HG02763 (cell line): ENCODE results near the gene LINC00305.

ENCODE experiments used
- ATAC-seq: cut with Tn5 transposase; IDR thresholded peaks from one replicate; pipeline ENCODE4 v1.9.1; 2021; ENCODE audit warnings: mild to moderate bottlenecking, moderate library complexity; ENCODE audit not compliant: unreplicated experiment

The LINC00305 gene

GRCh38 chr18:64116571-64117175 lies 32.2 kb downstream of the LINC00305 start:
- no peak for ATAC-seq

- ATAC-seq, result no peak
Observed at GRCh38 chr18:64115881-64116280, 33.0 kb downstream of the LINC00305 start.

GRCh38 chr18:64111950-64112349 lies 36.9 kb downstream of the LINC00305 start:
- no peak for ATAC-seq

- no peak for ATAC-seq
Observed at GRCh38 chr18:64110692-64111480, 38.0 kb downstream of the LINC00305 start.

GRCh38 chr18:64103986-64104385 lies 44.9 kb downstream of the LINC00305 start:
- ATAC-seq, result no peak

GRCh38 chr18:64100116-64100922 lies 48.6 kb downstream of the LINC00305 start:
- ATAC-seq, result peak; percentile 63

GRCh38 chr18:64099244-64099643 lies 49.6 kb downstream of the LINC00305 start:
- ATAC-seq, result no peak

- ATAC-seq, result no peak
Observed at GRCh38 chr18:64097497-64097896, 51.4 kb downstream of the LINC00305 start.

GRCh38 chr18:64095056-64095455 lies 53.8 kb downstream of the LINC00305 start:
- ATAC-seq, result no peak

- ATAC-seq, result no peak
Observed at GRCh38 chr18:64094210-64094609, 54.7 kb downstream of the LINC00305 start.

GRCh38 chr18:64091526-64091925 lies 57.4 kb downstream of the LINC00305 start:
- peak; percentile 45 for ATAC-seq

- ATAC-seq, result no peak
Observed at GRCh38 chr18:64090876-64091275, 58.0 kb downstream of the LINC00305 start.

- ATAC-seq, result no peak
Observed at GRCh38 chr18:64083916-64084315, 65.0 kb downstream of the LINC00305 start.

- ATAC-seq, result no peak
Observed at GRCh38 chr18:64082513-64082912, 66.4 kb downstream of the LINC00305 start.

GRCh38 chr18:64082054-64082453 lies 66.8 kb downstream of the LINC00305 start:
- ATAC-seq, result no peak

- no peak for ATAC-seq
Observed at GRCh38 chr18:64073971-64074370, 74.9 kb downstream of the LINC00305 start.

- ATAC-seq, result no peak
Observed at GRCh38 chr18:64055019-64055418, 93.9 kb downstream of the LINC00305 start.

- no peak for ATAC-seq
Observed at GRCh38 chr18:64053246-64053645, 95.6 kb downstream of the LINC00305 start.

- no peak for ATAC-seq
Observed at GRCh38 chr18:64052772-64053171, 96.1 kb downstream of the LINC00305 start.

GRCh38 chr18:64044616-64045015 lies 104.3 kb downstream of the LINC00305 start:
- no peak for ATAC-seq

GRCh38 chr18:64042728-64043358 lies 106.0 kb downstream of the LINC00305 start:
- no peak for ATAC-seq
